ENCODE measurements around the gene ABCA5.
A peak's percentile ranks its signal among the peaks of the same experiment; 100 is the strongest.

Gene ABCA5

DNA sequence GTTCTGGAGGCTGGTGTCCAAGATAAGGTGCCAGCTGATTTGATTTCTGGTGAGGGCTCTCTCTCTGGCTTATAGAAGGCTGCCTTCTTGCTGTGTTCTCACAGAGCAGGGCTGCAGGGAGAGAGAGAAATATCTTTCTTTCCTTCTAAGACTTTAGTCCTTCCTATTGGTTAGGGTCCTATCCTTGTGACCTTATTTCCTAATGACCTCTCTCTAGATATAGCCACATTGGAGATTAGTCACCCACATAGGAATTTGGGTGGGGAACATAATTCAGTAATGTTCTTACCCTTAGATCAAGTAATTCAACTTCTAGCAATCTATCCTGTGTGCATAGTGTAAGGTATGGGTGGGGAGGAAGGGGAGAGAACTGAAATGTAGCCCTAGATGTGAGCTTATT lies 18.0 kb upstream of the ABCA5 start:
- DNase-seq, result no peak
- no peak overlapping the region for H3K4me3 Mint-ChIP-seq
- no peak overlapping the region for H3K27ac Mint-ChIP-seq
- H3K9me3 Mint-ChIP-seq, result no peaks in the 10 kb centered on the region
- H3K27me3 Mint-ChIP-seq, result peaks cover 22% of the 10 kb centered on the region
- H3K36me3 Mint-ChIP-seq (ENCODE audit: low read depth), result no peaks in the 10 kb centered on the region
- no peaks in the 10 kb centered on the region for H3K4me1 Mint-ChIP-seq (ENCODE audit: low read depth)

DNA sequence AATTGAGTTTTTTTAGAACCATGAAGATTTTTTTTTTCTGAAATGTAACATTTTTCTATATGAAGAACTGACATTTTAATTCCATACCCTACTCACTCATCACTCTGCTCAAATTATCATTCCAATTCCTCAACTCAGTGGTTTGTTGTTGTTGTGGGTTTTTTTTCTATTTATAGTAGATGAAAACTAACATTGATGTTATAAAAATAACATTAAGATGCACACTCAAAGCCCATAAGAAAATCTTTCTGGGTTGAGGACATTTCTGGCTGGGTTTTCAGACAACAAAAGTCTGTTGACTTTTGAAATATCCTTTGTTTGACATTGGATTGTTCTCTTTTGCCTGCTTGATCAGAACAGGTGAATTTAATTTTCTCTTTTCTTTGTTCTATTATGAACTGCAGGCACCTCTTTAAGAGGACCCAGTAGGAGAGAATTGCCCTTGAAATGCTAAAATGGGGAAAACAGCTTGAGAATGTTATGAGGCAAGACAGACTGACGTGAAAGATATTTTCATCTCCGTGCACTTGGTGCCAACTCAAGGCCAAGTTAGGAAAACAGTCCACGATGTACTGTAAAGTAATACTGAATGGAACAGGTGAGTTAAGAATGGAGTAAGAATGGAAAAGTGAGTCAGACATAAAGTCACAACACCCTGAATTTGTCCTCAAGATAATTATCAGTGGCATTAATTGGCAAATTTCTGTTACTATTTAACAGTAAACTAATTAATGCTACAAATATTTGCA lies 16.1 kb upstream of the ABCA5 start:
- Mint-ChIP-seq H3K36me3 (ENCODE audit: low read depth) (no peaks in the 10 kb centered on the region), H3K4me1 (ENCODE audit: low read depth) (no peaks in the 10 kb centered on the region), H3K27me3 (peaks cover 14% of the 10 kb centered on the region), H3K9me3 (no peaks in the 10 kb centered on the region), H3K27ac (no peak overlapping the region), H3K4me3 (no peak overlapping the region)
- no peak for DNase-seq

DNA sequence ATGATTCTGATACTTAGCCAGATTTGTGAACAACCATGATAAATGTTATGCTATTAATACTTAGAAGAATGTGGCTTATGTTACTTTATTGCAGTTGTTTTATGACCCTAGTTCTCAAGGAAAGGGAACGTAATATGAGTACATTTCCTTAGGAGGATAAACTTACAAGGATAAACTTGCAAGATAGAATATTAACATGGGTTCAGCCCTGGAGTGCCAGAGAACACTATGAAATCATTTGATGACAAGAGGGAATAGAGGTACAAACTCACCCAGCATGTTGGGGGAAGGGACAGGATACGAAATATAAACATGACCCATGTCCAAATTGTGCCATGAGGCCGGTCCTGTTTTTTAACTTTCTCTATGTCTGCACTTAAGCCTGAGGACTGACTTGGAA lies 13.0 kb upstream of the ABCA5 start:
- no peak overlapping the region for H3K27ac Mint-ChIP-seq
- no peak overlapping the region for H3K4me3 Mint-ChIP-seq
- H3K4me1 Mint-ChIP-seq (ENCODE audit: low read depth), result peaks cover 3% of the 10 kb centered on the region
- H3K9me3 Mint-ChIP-seq, result no peaks in the 10 kb centered on the region
- peaks cover 7% of the 10 kb centered on the region for H3K27me3 Mint-ChIP-seq
- no peaks in the 10 kb centered on the region for H3K36me3 Mint-ChIP-seq (ENCODE audit: low read depth)
- DNase-seq, result no peak

GRCh38 chr17:69336996-69337395 lies 10.1 kb upstream of the ABCA5 start:
- no peak for DNase-seq
- Mint-ChIP-seq H3K9me3 (no peaks in the 10 kb centered on the region), H3K4me3 (no peak overlapping the region), H3K36me3 (ENCODE audit: low read depth) (no peaks in the 10 kb centered on the region), H3K4me1 (ENCODE audit: low read depth) (peaks cover 6% of the 10 kb centered on the region), H3K27ac (no peak overlapping the region), H3K27me3 (peaks cover 13% of the 10 kb centered on the region)

DNA sequence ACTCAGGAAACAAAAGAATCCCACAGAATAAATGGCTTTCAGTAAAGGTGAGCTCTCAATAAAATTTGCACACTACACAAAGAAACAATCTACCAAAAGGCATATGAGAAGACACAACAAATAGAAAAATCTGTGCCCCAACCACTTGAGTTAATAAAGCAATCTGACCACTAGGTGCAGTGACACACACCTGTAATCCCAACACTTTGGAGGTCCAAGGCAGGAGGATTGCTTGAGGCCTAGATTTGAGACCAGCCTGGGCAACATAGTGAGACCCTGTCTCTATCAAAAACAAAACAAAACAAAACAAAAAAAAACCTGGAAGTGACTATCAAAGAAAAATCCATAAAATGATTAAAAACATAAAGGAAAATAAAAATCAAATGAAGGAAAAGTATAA lies 9.6 kb upstream of the ABCA5 start:
- no peak overlapping the region for H3K4me3 Mint-ChIP-seq
- peaks cover 11% of the 10 kb centered on the region for H3K27me3 Mint-ChIP-seq
- H3K27ac Mint-ChIP-seq, result no peak overlapping the region
- H3K9me3 Mint-ChIP-seq, result no peaks in the 10 kb centered on the region
- no peaks in the 10 kb centered on the region for H3K36me3 Mint-ChIP-seq (ENCODE audit: low read depth)
- H3K4me1 Mint-ChIP-seq (ENCODE audit: low read depth), result peaks cover 6% of the 10 kb centered on the region
- no peak for DNase-seq

DNA sequence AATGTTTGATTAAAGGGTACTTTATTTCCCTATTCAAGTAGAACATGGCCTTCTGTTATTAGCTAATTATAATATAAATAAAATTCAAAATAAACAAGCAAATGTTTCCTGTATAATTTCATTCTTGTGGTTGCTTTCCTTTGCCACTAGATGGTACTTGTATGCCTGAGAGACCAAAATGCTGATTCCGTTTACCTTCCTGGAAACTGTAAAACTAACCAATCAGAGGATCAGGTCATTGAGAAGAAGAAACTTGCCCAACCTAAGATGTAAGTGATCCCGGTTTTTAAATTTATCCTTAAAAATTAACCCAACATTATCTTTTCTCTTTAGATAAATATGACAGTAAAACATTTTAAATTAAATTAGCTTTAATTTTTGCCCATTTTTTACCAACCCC lies 8.1 kb upstream of the ABCA5 start:
- DNase-seq, result no peak
- Mint-ChIP-seq H3K9me3 (peaks cover 3% of the 10 kb centered on the region), H3K4me1 (ENCODE audit: low read depth) (peaks cover 7% of the 10 kb centered on the region), H3K27ac (no peak overlapping the region), H3K4me3 (peak overlapping the region; percentile 26), H3K27me3 (peaks cover 13% of the 10 kb centered on the region), H3K36me3 (ENCODE audit: low read depth) (no peaks in the 10 kb centered on the region)

DNA sequence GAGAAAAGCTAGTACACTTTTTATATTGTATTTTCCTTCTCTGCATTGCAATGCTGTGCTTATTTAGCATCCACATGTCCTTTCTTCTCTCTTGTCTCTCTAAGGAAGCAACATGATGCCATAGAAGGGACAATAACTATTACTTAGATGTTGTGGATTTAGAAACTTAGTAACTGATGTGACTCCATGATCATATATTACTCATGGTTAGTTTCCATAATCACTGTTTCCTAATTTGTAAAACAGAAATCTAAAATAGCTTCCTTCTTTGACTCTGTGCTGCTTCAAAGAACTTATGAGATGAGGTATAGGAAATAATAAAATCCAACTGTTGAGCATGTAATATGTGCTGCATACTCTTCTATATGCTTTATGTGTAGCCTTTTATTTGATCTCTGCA lies 6.6 kb upstream of the ABCA5 start:
- H3K9me3 Mint-ChIP-seq, result peaks cover 6% of the 10 kb centered on the region
- no peaks in the 10 kb centered on the region for H3K36me3 Mint-ChIP-seq (ENCODE audit: low read depth)
- H3K27me3 Mint-ChIP-seq, result peaks cover 13% of the 10 kb centered on the region
- H3K4me1 Mint-ChIP-seq (ENCODE audit: low read depth), result peaks cover 21% of the 10 kb centered on the region
- H3K27ac Mint-ChIP-seq, result no peak overlapping the region
- H3K4me3 Mint-ChIP-seq, result no peak overlapping the region
- DNase-seq, result no peak

DNA sequence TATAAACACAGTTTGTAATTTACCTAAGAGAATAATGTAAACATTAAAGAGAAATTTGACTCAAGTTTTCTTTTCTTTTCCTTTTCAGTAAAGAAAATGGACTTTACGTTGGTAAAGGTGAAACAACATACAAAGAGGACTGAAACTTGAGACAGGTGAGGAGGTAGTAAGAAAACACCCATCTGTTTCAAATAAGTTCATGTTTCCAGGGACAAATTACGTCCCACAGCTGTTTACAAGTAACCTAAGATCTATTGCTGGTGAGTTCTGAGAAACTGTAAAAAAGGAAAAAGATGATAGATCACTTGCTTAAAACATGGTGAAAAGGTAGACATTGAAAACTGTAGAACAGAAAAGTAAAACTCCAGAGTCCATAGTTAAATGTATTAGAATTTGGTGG lies 4.8 kb upstream of the ABCA5 start:
- H3K4me3 Mint-ChIP-seq, result no peak overlapping the region
- DNase-seq, result no peak
- peaks cover 6% of the 10 kb centered on the region for H3K36me3 Mint-ChIP-seq (ENCODE audit: low read depth)
- H3K4me1 Mint-ChIP-seq (ENCODE audit: low read depth), result peaks cover 34% of the 10 kb centered on the region
- H3K27ac Mint-ChIP-seq, result no peak overlapping the region
- H3K27me3 Mint-ChIP-seq, result peaks cover 13% of the 10 kb centered on the region
- H3K9me3 Mint-ChIP-seq, result peaks cover 6% of the 10 kb centered on the region

DNA sequence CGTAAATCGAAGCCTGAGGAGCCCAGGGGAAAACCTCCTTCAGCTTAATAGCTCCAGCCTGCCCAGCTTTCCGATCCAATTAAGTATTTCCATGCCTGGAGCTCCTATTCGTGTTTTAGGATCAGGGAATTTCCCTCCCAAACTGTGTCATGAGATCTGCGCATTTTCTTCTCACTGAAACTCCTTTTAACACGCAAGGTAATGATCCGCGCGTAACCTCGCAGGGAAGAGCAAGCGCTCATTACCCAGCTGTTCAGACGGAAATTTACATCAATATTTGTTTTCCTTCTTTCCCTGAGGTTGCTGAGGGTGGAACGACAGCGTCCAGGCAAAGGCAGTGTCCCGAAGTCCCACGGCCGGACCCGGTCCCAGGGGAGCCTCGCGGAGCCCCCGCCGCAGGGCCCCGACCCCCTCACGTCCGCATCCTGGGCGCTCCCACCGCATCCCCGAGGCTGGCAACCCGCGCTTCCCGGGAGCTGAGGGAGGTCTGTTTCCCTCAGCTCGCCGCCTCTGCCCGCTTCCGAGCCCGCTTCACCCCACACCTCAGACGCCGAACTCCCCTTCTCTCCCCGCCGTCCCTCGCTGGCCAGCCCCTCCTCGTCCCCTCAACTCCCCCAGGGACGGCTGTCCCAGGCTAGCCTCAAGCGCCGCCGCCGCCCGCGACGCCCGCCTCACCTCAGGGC lies 415 bp downstream of the ABCA5 start:
- peaks cover 6% of the 10 kb centered on the region for H3K9me3 Mint-ChIP-seq
- peak overlapping the region; percentile 97 for H3K27ac Mint-ChIP-seq
- H3K4me1 Mint-ChIP-seq (ENCODE audit: low read depth), result peaks cover 57% of the 10 kb centered on the region
- peak overlapping the region; percentile 97 for H3K4me3 Mint-ChIP-seq
- no peak for DNase-seq
- peaks cover 13% of the 10 kb centered on the region for H3K36me3 Mint-ChIP-seq (ENCODE audit: low read depth)
- peaks cover 2% of the 10 kb centered on the region for H3K27me3 Mint-ChIP-seq

DNA sequence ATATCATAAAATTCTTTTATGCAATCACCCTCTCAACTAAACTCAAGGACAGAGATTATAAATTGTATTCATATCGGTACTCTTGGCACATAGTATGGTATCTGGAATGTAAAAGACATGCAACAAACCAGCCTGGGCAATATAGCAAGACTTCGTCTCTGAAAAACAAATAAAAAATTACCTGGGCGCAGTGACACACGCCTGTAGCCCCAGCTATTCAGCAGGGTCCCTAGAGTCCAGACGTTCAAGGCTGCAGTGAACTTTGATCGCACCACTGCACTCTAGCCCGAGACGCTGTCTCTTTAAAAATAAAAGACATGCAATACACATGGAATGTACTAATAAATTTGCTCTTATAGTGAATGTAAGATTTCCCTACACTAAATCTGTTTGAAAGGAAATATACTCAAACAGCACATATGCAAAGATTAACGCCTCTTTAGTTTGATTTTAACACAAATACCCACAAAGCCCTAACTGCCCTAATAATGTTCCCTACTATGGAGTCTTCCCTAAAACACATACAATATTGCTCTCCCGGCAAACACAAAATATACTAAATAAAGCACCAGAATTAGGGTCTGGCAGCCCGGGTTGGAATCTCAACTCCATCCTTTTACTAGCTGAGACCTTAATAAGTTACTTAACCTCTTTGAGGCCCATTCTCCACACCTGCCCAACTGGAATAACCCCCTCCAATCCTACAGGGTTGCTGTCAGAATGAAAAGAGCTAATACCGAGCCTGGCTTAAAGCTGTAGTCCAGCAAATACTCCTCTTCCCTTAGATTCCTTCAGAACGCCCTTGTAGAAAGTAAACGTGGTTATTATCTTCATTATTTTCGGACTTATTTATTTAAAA lies 1.2 kb downstream of the ABCA5 start:
- Mint-ChIP-seq H3K27ac (peak overlapping the region; percentile 70), H3K4me3 (peak overlapping the region; percentile 97), H3K9me3 (peaks cover 6% of the 10 kb centered on the region), H3K36me3 (ENCODE audit: low read depth) (peaks cover 17% of the 10 kb centered on the region), H3K4me1 (ENCODE audit: low read depth) (peaks cover 59% of the 10 kb centered on the region), H3K27me3 (peaks cover 2% of the 10 kb centered on the region)
- no peak for DNase-seq

DNA sequence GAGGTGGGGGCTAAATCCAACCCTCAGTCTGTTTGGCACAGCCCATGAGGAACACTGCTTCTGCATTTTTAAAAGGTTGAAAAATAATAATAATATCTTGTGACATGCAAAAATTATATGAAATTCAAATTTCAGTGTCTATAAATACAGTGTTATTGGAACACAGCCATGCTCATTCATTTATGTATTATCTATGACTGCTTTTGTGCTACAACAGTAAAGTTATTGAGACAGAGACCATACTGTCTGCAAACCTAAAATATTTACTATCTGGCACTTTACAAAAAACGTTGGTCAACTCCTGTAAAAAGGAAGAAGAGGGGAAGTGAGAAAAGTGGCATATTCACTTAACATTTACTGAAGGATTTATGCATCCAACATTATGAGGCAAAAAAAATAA lies 3.1 kb downstream of the ABCA5 start:
- Mint-ChIP-seq H3K9me3 (no peaks in the 10 kb centered on the region), H3K36me3 (ENCODE audit: low read depth) (peaks cover 23% of the 10 kb centered on the region), H3K27me3 (no peaks in the 10 kb centered on the region), H3K4me3 (no peak overlapping the region), H3K4me1 (ENCODE audit: low read depth) (peaks cover 59% of the 10 kb centered on the region), H3K27ac (no peak overlapping the region)
- DNase-seq, result no peak

DNA sequence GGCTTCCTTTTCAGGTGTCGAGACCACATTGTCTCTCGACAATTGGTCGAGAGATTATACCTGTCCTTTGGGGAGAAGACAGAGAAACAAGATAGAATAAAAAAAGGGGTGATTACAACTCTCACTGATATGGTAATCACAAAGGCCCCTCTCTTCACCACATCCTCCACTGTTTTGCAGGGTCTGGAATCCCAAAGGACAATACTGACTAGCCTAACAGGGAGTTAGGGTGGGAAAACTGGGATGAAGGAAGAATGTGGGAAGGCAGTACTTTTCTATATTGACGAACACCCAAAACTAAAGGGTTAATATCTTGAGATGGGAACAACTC lies 6.1 kb downstream of the ABCA5 start:
- Mint-ChIP-seq H3K4me3 (no peak overlapping the region), H3K9me3 (no peaks in the 10 kb centered on the region), H3K27ac (no peak overlapping the region), H3K27me3 (no peaks in the 10 kb centered on the region), H3K36me3 (ENCODE audit: low read depth) (peaks cover 21% of the 10 kb centered on the region), H3K4me1 (ENCODE audit: low read depth) (peaks cover 46% of the 10 kb centered on the region)
- DNase-seq, result no peak

DNA sequence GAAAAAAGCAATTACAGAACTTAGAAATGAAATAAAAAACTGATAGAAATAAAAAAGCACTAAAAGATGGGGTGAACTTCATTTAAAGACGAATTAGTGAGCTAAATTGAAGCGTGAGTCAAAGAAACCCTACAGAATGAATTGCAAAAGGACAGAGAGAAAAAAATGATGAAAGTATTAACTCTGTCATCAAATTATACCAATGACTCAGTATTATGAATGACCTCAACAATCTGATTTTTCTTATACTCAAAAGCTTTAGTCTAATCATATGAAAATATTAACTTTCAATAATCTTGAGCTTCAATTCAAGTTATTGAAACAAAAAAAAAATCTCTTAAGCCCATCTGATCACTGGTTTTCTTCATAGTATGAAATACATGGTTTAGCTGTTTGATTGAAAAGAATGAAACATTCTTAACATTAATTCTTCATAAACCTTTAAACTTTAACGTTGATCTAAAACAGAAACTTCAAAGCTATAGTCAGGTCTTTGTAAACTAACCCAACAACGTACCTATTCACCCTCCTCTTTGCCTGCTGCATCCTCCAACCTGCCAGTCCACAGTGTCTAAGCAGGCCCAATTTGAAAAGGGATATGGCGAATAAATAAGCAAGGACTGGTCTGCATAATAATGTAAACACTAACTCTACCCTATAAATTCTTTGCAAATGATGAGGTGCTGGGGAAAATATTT lies 6.6 kb downstream of the ABCA5 start:
- Mint-ChIP-seq H3K4me3 (no peak overlapping the region), H3K27ac (no peak overlapping the region), H3K36me3 (ENCODE audit: low read depth) (peaks cover 21% of the 10 kb centered on the region), H3K4me1 (ENCODE audit: low read depth) (peaks cover 41% of the 10 kb centered on the region), H3K27me3 (no peaks in the 10 kb centered on the region), H3K9me3 (no peaks in the 10 kb centered on the region)
- no peak for DNase-seq

DNA sequence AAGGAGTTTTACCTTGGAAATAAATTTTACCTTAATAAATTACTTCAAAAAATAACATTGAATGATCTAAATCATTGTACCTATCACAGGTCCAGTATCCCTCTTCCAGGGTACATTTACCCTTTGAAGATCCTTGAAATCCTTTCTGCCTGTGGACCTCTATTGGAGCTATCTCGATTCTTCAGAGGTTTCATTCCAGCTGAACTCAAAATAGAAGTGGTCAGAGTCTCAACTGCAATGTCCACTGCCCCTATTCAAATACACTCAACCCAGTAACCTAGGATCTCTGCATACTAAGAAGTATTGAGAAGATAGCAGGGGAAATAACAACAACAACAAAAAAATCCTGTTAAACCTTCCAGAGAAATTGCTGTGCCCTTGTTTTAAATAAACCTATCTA lies 9.3 kb downstream of the ABCA5 start:
- no peak for DNase-seq
- Mint-ChIP-seq H3K27ac (no peak overlapping the region), H3K9me3 (no peaks in the 10 kb centered on the region), H3K36me3 (ENCODE audit: low read depth) (peaks cover 27% of the 10 kb centered on the region), H3K27me3 (no peaks in the 10 kb centered on the region), H3K4me3 (no peak overlapping the region), H3K4me1 (ENCODE audit: low read depth) (peaks cover 26% of the 10 kb centered on the region)
